ENCODE measurements around the gene SEMA3A.

SEMA3A gene

GRCh38 chr7:84149573-84149972 lies 45.0 kb downstream of the SEMA3A start:
- in situ Hi-C loops (cut with HindIII; ENCODE audit: low sequenced_read_pairs): no loop called here
- no peak overlapping the region for H3K4me3 ChIP-seq (ENCODE audit: low read depth, low read length)
- no peak for TF ChIP-seq CTCF (IDR thresholded peaks at IDR 0.05; ENCODE audit: low read depth, low read length, missing control alignments)
- DNase-seq (ENCODE audit: low read depth): no peak

- H3K4me3 ChIP-seq (ENCODE audit: low read depth, low read length): no peak overlapping the region
- in situ Hi-C loops (cut with HindIII; ENCODE audit: low sequenced_read_pairs): no loop called here
- no peak for DNase-seq (ENCODE audit: low read depth)
- no peak for TF ChIP-seq CTCF (IDR thresholded peaks at IDR 0.05; ENCODE audit: low read depth, low read length, missing control alignments)
These were observed 48.7 kb downstream of the SEMA3A start for GRCh38 chr7:84145892-84146291.

GRCh38 chr7:84144935-84145334 lies 49.7 kb downstream of the SEMA3A start:
- no peak for TF ChIP-seq CTCF (IDR thresholded peaks at IDR 0.05; ENCODE audit: low read depth, low read length, missing control alignments)
- in situ Hi-C loops (cut with HindIII; ENCODE audit: low sequenced_read_pairs): no loop called here
- DNase-seq (ENCODE audit: low read depth): no peak
- H3K4me3 ChIP-seq (ENCODE audit: low read depth, low read length): no peak overlapping the region

- no peak for DNase-seq (ENCODE audit: low read depth)
- in situ Hi-C loops (cut with HindIII; ENCODE audit: low sequenced_read_pairs): no loop called here
- TF ChIP-seq CTCF (IDR thresholded peaks at IDR 0.05; ENCODE audit: low read depth, low read length, missing control alignments): no peak
- no peak overlapping the region for H3K4me3 ChIP-seq (ENCODE audit: low read depth, low read length)
These were observed 50.1 kb downstream of the SEMA3A start for GRCh38 chr7:84144480-84144879.

- H3K4me3 ChIP-seq (ENCODE audit: low read depth, low read length): no peak overlapping the region
- DNase-seq (ENCODE audit: low read depth): no peak
- in situ Hi-C loops (cut with HindIII; ENCODE audit: low sequenced_read_pairs): no loop called here
- no peak for TF ChIP-seq CTCF (IDR thresholded peaks at IDR 0.05; ENCODE audit: low read depth, low read length, missing control alignments)
These were observed 51.9 kb downstream of the SEMA3A start for GRCh38 chr7:84142726-84143125.

GRCh38 chr7:84139986-84140729 lies 54.4 kb downstream of the SEMA3A start:
- no peak for DNase-seq (ENCODE audit: low read depth)
- no peak overlapping the region for H3K4me3 ChIP-seq (ENCODE audit: low read depth, low read length)
- in situ Hi-C loops (cut with HindIII; ENCODE audit: low sequenced_read_pairs): no loop called here
- TF ChIP-seq CTCF (IDR thresholded peaks at IDR 0.05; ENCODE audit: low read depth, low read length, missing control alignments): no peak
